Transverse colon (tissue), 4 donors: ENCODE results near the gene LMNTD2.
"Not testable (repeated sequence)": the region's sequence is repeated elsewhere in the genome, so short reads cannot be mapped to it uniquely, and the experiment has no call there.

Source experiments
- POLR2A ChIP-seq: fragments of 450-650 bp; IDR thresholded peaks from one replicate; pipeline ENCODE4 v1.6.1; 2016; ENCODE audit warnings: antibody characterized with exemption, mild to moderate bottlenecking, moderate library complexity
- POLR2AphosphoS5 ChIP-seq, 3 donors: sonication (generic); formaldehyde crosslinking; IDR thresholded peaks; one replicate each; pipeline ENCODE4 v1.6.1; 2016; ENCODE audit warnings: antibody characterized with exemption in 3 of 3
- TF ChIP-seq, protein P1 (sequence below), 5 experiments: fragments of 200-600 bp in 3 of 5; fragments of 450-650 bp in 2 of 5; sonication (generic) in 3 of 5; IDR thresholded peaks; 1 replicate in 2 of 5; 2 replicates in 3 of 5; pipeline ENCODE4 v1.5.1; 2016 to 2017; ENCODE audit warnings: antibody characterized with exemption in 5 of 5, inconsistent platforms in 3 of 5, mild to moderate bottlenecking in 2 of 5, moderate library complexity in 1 of 5

DNA sequence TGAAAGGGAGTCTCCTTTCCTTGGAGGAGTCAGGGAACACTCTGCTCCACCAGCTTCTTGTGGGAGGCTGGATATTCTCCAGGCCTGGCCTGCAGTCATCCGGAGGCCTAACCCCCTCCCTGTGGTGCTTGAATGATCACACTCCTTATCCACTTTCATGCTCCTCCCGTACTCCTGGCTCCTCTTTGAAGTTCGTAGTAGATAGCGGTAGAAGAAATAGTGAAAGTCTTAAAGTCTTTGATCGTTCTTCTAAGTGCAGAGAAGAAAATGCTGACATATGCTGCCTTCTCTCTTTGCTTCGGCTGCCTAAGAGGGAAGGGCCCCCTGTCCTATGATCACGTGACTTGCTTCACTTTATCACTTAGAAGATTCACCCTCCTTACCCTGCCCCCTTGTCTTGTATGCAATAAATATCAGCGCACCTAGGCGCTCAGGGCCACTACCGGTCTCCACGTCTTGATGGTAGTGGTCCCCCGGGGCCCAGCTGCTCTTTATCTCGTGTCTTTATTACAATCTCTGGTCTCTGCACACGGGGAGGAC, 13.6 kb upstream of the LMNTD2 start:
- TF ChIP-seq, protein P1, sequence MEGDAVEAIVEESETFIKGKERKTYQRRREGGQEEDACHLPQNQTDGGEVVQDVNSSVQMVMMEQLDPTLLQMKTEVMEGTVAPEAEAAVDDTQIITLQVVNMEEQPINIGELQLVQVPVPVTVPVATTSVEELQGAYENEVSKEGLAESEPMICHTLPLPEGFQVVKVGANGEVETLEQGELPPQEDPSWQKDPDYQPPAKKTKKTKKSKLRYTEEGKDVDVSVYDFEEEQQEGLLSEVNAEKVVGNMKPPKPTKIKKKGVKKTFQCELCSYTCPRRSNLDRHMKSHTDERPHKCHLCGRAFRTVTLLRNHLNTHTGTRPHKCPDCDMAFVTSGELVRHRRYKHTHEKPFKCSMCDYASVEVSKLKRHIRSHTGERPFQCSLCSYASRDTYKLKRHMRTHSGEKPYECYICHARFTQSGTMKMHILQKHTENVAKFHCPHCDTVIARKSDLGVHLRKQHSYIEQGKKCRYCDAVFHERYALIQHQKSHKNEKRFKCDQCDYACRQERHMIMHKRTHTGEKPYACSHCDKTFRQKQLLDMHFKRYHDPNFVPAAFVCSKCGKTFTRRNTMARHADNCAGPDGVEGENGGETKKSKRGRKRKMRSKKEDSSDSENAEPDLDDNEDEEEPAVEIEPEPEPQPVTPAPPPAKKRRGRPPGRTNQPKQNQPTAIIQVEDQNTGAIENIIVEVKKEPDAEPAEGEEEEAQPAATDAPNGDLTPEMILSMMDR (IDR thresholded peaks at IDR 0.05) = not testable (repeated sequence)
- not testable (repeated sequence) for TF ChIP-seq POLR2A; POLR2AphosphoS5 (IDR thresholded peaks at IDR 0.05)
